Astrocyte (in vitro differentiated cells and primary cell): ENCODE measurements around the gene DCTD. TPM values are rescaled to one million over a fixed set of nuclear protein-coding genes. Genes with fewer than 3 reads are reported as not detected.
A peak's percentile ranks its signal among the peaks of the same experiment; 100 is the strongest.

Experiments used
- DNase-seq: peaks from one replicate; pipeline ENCODE4 v3.0.0-alpha.2; 2010; ENCODE audit warnings: low read depth
- FAIRE-seq: peaks from 2 replicates; lab custom pipeline; 2011; peaks lifted over from hg19 to GRCh38; lab: Jason Lieb, UNC
- H2AFZ ChIP-seq: 2 replicates; pipeline ENCODE4 v1.6.0; 2012; ENCODE audit warnings: low read depth, low read length, inconsistent platforms
- H3K27ac ChIP-seq: 2 replicates; pipeline ENCODE4 v1.5.1; 2011; ENCODE audit warnings: low read depth, low read length, inconsistent platforms
- H3K27me3 ChIP-seq: 2 replicates; pipeline ENCODE4 v1.6.0; 2011; ENCODE audit warnings: low read length, inconsistent platforms; ENCODE audit not compliant: insufficient read depth
- H3K36me3 ChIP-seq: 2 replicates; pipeline ENCODE4 v1.5.1; 2011; ENCODE audit warnings: low read length, inconsistent platforms; ENCODE audit not compliant: insufficient read depth
- H3K4me1 ChIP-seq: 2 replicates; pipeline ENCODE4 v1.5.1; 2011; ENCODE audit warnings: low read length, inconsistent platforms; ENCODE audit not compliant: insufficient read depth
- H3K4me2 ChIP-seq: 2 replicates; pipeline ENCODE4 v1.6.0; 2012; ENCODE audit warnings: low read length, inconsistent platforms
- H3K4me3 ChIP-seq: 2 replicates; pipeline ENCODE4 v1.5.1; 2011; ENCODE audit warnings: low read depth, mild to moderate bottlenecking, low read length, inconsistent platforms; ENCODE audit not compliant: insufficient read depth
- H3K79me2 ChIP-seq: 2 replicates; pipeline ENCODE4 v1.6.0; 2012; ENCODE audit warnings: mild to moderate bottlenecking, low read length, inconsistent platforms; ENCODE audit not compliant: insufficient read depth
- H3K9ac ChIP-seq: 2 replicates; pipeline ENCODE4 v1.6.0; 2012; ENCODE audit warnings: mild to moderate bottlenecking, low read length, inconsistent platforms
- H3K9me3 ChIP-seq: 2 replicates; pipeline ENCODE4 v1.5.1; 2012; ENCODE audit warnings: low read depth, mild to moderate bottlenecking, low read length, inconsistent platforms; ENCODE audit not compliant: insufficient read depth
- H4K20me1 ChIP-seq: 2 replicates; pipeline ENCODE4 v1.6.0; 2012; ENCODE audit warnings: low read length, inconsistent platforms; ENCODE audit not compliant: insufficient read depth
- H3K27ac Mint-ChIP-seq: one replicate; pipeline ENCODE4 v1.8.0; 2021; ENCODE audit warnings: mild to moderate bottlenecking, mixed read lengths; ENCODE audit not compliant: unreplicated experiment
- H3K27me3 Mint-ChIP-seq: one replicate; pipeline ENCODE4 v1.8.0; 2021; ENCODE audit warnings: low read depth, mixed read lengths; ENCODE audit not compliant: unreplicated experiment
- H3K36me3 Mint-ChIP-seq: one replicate; pipeline ENCODE4 v1.8.0; 2021; ENCODE audit warnings: low read depth, mixed read lengths; ENCODE audit not compliant: unreplicated experiment
- H3K4me1 Mint-ChIP-seq: one replicate; pipeline ENCODE4 v1.8.0; 2021; ENCODE audit warnings: low read depth, mixed read lengths; ENCODE audit not compliant: unreplicated experiment
- H3K4me3 Mint-ChIP-seq: one replicate; pipeline ENCODE4 v1.8.0; 2021; ENCODE audit warnings: mild to moderate bottlenecking, moderate library complexity, mixed read lengths; ENCODE audit not compliant: unreplicated experiment
- H3K9me3 Mint-ChIP-seq: one replicate; pipeline ENCODE4 v1.8.0; 2021; ENCODE audit warnings: mild to moderate bottlenecking, mixed read lengths; ENCODE audit not compliant: unreplicated experiment
- EZH2 ChIP-seq: IDR thresholded peaks from 2 replicates; pipeline ENCODE4 v1.6.1; 2012; ENCODE audit warnings: mild to moderate bottlenecking, low read length, inconsistent platforms; ENCODE audit not compliant: insufficient read depth
- total RNA-seq: library from RNA; stranded (reverse); gene quantifications from 2 replicates; pipeline ENCODE4 v1.2.1, GENCODE V29; 2021
- TF ChIP-seq, protein P1 (sequence below): IDR thresholded peaks from 2 replicates; pipeline ENCODE4 v1.5.1; 2011; ENCODE audit warnings: low read depth, mild to moderate bottlenecking, inconsistent platforms, low read length, moderate library complexity; ENCODE audit not compliant: insufficient read depth

Gene DCTD
- total RNA-seq, 1 donor from 2014 or later: 119 TPM

DNA sequence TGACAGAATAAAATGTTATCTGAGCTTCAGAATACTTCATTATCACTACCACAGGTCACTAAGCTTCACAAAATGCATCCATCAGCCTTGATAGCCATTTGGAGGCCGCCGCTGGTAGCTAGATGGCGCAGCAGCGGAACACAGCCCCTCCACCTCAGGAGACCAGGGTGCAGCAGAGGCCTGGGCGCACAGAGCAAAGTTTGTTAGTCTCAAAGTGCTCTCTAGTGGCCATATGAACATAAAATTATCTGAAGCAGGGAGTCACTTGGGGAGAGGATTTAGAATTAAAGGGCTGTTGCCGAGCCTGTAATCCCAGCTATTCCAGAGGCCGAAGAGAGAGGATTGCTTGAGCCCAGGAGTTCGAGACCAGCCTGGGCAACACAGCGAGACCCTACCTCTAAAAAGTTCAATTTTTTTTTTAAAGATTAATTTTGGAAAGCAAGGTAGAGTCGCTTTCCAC is 8.1 kb upstream of the DCTD start:
- no peak for TF ChIP-seq EZH2
- TF ChIP-seq, protein P1, sequence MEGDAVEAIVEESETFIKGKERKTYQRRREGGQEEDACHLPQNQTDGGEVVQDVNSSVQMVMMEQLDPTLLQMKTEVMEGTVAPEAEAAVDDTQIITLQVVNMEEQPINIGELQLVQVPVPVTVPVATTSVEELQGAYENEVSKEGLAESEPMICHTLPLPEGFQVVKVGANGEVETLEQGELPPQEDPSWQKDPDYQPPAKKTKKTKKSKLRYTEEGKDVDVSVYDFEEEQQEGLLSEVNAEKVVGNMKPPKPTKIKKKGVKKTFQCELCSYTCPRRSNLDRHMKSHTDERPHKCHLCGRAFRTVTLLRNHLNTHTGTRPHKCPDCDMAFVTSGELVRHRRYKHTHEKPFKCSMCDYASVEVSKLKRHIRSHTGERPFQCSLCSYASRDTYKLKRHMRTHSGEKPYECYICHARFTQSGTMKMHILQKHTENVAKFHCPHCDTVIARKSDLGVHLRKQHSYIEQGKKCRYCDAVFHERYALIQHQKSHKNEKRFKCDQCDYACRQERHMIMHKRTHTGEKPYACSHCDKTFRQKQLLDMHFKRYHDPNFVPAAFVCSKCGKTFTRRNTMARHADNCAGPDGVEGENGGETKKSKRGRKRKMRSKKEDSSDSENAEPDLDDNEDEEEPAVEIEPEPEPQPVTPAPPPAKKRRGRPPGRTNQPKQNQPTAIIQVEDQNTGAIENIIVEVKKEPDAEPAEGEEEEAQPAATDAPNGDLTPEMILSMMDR: peak; percentile 44
- Histone ChIP-seq H3K36me3 (no peaks in the 10 kb centered on the region), H4K20me1 (no peaks in the 10 kb centered on the region), H3K27ac (no peak overlapping the region), H3K4me2 (no peak overlapping the region), H2AFZ (no peak overlapping the region), H3K27me3 (no peaks in the 10 kb centered on the region), H3K79me2 (no peaks in the 10 kb centered on the region), H3K4me3 (no peak overlapping the region), H3K9me3 (no peaks in the 10 kb centered on the region), H3K4me1 (peaks cover 18% of the 10 kb centered on the region), H3K9ac (no peak overlapping the region)
- Mint-ChIP-seq H3K27ac (no peak overlapping the region), H3K4me1 (peaks cover 7% of the 10 kb centered on the region), H3K4me3 (no peak overlapping the region), H3K36me3 (no peaks in the 10 kb centered on the region), H3K9me3 (no peaks in the 10 kb centered on the region), H3K27me3 (no peaks in the 10 kb centered on the region)
- DNase-seq: peak; percentile 75
- FAIRE-seq: no peak

DNA sequence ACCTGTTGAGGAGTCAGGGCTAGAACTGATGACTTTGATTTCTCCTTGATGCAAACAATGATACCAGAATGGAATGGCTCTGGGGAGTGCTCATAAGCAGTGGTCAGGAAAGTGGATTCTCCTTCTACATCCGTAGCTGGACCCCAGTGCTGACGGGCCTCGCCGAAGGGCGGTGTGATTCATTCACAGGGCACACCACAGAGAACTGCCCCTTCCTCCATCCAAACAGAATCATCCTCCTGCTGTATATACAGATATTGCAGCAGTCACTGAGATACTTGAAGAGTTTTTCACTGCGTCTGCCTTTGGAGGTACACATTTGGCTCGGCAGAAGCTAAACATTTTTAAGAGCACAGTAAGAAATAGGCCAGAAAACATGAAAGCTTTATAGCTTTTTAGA is 7.3 kb upstream of the DCTD start:
- Mint-ChIP-seq H3K36me3 (no peaks in the 10 kb centered on the region), H3K27ac (no peak overlapping the region), H3K4me3 (no peak overlapping the region), H3K4me1 (peaks cover 7% of the 10 kb centered on the region), H3K27me3 (no peaks in the 10 kb centered on the region), H3K9me3 (no peaks in the 10 kb centered on the region)
- Histone ChIP-seq H3K4me2 (peak overlapping the region; percentile 9), H3K9me3 (no peaks in the 10 kb centered on the region), H3K4me3 (no peak overlapping the region), H3K27ac (no peak overlapping the region), H3K4me1 (peaks cover 13% of the 10 kb centered on the region), H3K79me2 (no peaks in the 10 kb centered on the region), H3K27me3 (no peaks in the 10 kb centered on the region), H2AFZ (no peak overlapping the region), H3K36me3 (no peaks in the 10 kb centered on the region), H3K9ac (no peak overlapping the region), H4K20me1 (no peaks in the 10 kb centered on the region)
- FAIRE-seq (no peak), DNase-seq (peak; percentile 67)
- TF ChIP-seq, protein P1: no peak
- no peak for TF ChIP-seq EZH2

DNA sequence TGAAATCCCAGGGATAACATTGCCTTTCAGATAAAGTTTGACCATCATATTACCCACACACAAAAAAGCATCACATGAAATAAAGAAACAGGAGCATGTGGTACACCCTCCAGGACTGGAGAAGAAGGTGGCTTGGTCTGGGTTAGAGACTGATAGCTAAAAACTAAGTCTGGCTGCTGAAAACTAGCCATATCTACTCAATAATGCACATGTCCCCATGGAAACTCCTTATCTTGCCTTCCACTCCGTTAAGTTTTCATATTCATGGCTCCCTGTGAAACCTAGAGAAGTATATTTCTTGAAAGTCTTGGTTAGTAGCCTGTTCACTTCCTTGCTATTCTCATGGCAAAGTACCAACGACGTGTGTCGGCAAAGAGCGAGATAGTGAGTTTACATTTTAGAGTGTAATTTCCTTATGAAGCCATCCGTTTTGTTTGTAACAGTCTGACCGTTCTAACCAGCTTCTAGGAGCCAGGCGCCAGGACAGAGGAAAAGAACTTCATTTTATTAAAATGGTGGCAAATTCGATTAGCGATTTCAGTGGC is 6.7 kb upstream of the DCTD start:
- H4K20me1 ChIP-seq: no peaks in the 10 kb centered on the region
- no peaks in the 10 kb centered on the region for H3K79me2 ChIP-seq
- H3K4me2 ChIP-seq: no peak overlapping the region
- H3K27me3 Mint-ChIP-seq: no peaks in the 10 kb centered on the region
- H3K9ac ChIP-seq: no peak overlapping the region
- H3K9me3 Mint-ChIP-seq: no peaks in the 10 kb centered on the region
- H3K4me3 Mint-ChIP-seq: no peak overlapping the region
- H2AFZ ChIP-seq: no peak overlapping the region
- peaks cover 7% of the 10 kb centered on the region for H3K4me1 ChIP-seq
- no peak overlapping the region for H3K27ac ChIP-seq
- FAIRE-seq (no peak), DNase-seq (no peak)
- H3K27ac Mint-ChIP-seq: no peak overlapping the region
- H3K36me3 ChIP-seq: no peaks in the 10 kb centered on the region
- no peak overlapping the region for H3K4me3 ChIP-seq
- H3K9me3 ChIP-seq: no peaks in the 10 kb centered on the region
- TF ChIP-seq, protein P1: no peak
- TF ChIP-seq EZH2: no peak
- no peaks in the 10 kb centered on the region for H3K36me3 Mint-ChIP-seq
- no peaks in the 10 kb centered on the region for H3K27me3 ChIP-seq
- H3K4me1 Mint-ChIP-seq: peaks cover 3% of the 10 kb centered on the region
